ENCODE measurements around the gene PUM1.

DNA sequence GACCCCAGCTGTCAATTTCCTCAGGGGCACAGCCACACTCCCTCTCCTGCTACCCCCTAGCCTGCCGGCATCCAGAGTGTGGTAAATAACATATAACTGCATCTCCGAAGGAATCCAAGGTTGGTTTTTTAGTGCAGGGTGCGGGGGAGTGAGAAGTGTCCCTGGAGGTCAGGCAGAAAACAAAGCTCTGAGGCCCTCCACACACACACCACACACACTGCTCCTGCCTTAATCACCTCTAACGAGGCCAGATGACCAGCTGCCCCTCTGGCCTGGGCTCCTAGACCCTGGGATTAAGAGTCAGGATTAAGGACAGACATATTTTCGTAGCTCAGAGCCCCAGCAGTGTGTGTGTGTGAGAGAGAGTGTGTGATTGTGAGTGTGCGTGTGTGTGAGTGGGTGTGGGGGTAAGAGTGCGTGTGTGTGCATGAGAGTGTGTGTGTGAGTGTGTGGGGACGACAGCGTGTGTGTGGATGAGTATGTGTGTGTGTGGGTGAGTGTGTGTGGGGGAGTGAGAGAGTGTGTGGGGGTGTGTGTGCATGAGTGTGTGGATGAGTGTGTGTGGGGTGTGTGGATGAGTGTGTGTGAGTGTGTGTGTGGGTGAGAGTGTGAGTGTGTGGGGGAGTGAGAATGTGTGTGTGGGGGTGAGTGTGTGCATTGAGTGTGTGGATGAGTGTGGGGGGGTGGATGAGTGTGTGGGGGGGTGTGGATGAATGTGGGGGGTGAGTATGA, 171.6 kb downstream of the PUM1 start:
- TF ChIP-seq, protein P1, sequence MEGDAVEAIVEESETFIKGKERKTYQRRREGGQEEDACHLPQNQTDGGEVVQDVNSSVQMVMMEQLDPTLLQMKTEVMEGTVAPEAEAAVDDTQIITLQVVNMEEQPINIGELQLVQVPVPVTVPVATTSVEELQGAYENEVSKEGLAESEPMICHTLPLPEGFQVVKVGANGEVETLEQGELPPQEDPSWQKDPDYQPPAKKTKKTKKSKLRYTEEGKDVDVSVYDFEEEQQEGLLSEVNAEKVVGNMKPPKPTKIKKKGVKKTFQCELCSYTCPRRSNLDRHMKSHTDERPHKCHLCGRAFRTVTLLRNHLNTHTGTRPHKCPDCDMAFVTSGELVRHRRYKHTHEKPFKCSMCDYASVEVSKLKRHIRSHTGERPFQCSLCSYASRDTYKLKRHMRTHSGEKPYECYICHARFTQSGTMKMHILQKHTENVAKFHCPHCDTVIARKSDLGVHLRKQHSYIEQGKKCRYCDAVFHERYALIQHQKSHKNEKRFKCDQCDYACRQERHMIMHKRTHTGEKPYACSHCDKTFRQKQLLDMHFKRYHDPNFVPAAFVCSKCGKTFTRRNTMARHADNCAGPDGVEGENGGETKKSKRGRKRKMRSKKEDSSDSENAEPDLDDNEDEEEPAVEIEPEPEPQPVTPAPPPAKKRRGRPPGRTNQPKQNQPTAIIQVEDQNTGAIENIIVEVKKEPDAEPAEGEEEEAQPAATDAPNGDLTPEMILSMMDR (conservative IDR thresholded peaks at IDR 0.05 in 1 of 2, IDR thresholded peaks at IDR 0.05 in 1 of 2; ENCODE audit: extremely low read depth in 1 of 2, insufficient read depth in 1 of 2, low read depth in 1 of 2, low read length in 2 of 2) = no peak
- TF ChIP-seq EZH2 (IDR thresholded peaks at IDR 0.05; ENCODE audit: borderline replicate concordance, low read length) = no peak
